HepG2 (cell line): ENCODE results near the gene IGF1.
A peak's percentile ranks its signal among the peaks of the same experiment; 100 is the strongest.

Experiments used
- ATF7 ChIP-seq, 2 experiments: fragments of 450-650 bp in 1 of 2; sonication (generic) in 1 of 2; formaldehyde crosslinking in 1 of 2; IDR thresholded peaks; 2 replicates each; pipeline versions ENCODE4 v1.4.0 to v1.6.1; 2016 to 2020; ENCODE audit warnings: antibody characterized with exemption in 1 of 2, mild to moderate bottlenecking in 1 of 2, missing genetic modification reagents in 1 of 2
- DR1 ChIP-seq: sonication (generic); formaldehyde crosslinking; IDR thresholded peaks from 2 replicates; pipeline ENCODE4 v1.8.0; 2021; ENCODE audit warnings: mild to moderate bottlenecking, missing genetic modification reagents, inconsistent platforms
- ISL2 ChIP-seq: sonication (generic); formaldehyde crosslinking; IDR thresholded peaks from 2 replicates; pipeline ENCODE4 v1.5.0; 2020; ENCODE audit warnings: missing genetic modification reagents
- KDM5B ChIP-seq: sonication (generic); formaldehyde crosslinking; IDR thresholded peaks from 2 replicates; pipeline ENCODE4 v1.4.0; 2020; ENCODE audit warnings: missing genetic modification reagents, mild to moderate bottlenecking, borderline replicate concordance
- RARA ChIP-seq: IDR thresholded peaks from 2 replicates; pipeline ENCODE4 v1.6.1; 2016; ENCODE audit warnings: missing genetic modification reagents, missing compliant biosample characterization
- SETDB1 ChIP-seq: sonication (generic); formaldehyde crosslinking; IDR thresholded peaks from 2 replicates; pipeline ENCODE4 v1.5.1; 2020; ENCODE audit warnings: missing genetic modification reagents, mild to moderate bottlenecking, borderline replicate concordance
- ZMYM3 ChIP-seq: sonication (generic); formaldehyde crosslinking; IDR thresholded peaks from 2 replicates; pipeline ENCODE4 v1.5.1; 2020; ENCODE audit warnings: mild to moderate bottlenecking, missing genetic modification reagents
- ZNF121 ChIP-seq: sonication (generic); formaldehyde crosslinking; IDR thresholded peaks from 2 replicates; pipeline ENCODE4 v1.5.0; 2020; ENCODE audit warnings: mild to moderate bottlenecking, missing genetic modification reagents
- ZNF292 ChIP-seq: sonication (generic); formaldehyde crosslinking; IDR thresholded peaks from 2 replicates; pipeline ENCODE4 v1.8.1; 2022; ENCODE audit warnings: mild to moderate bottlenecking, low read depth, missing genetic modification reagents, borderline replicate concordance
- ZNF572 ChIP-seq: sonication (generic); formaldehyde crosslinking; IDR thresholded peaks from 2 replicates; pipeline ENCODE4 v1.5.1; 2020; ENCODE audit warnings: mild to moderate bottlenecking, missing genetic modification reagents
- TF ChIP-seq, protein P1 (sequence below): sonication (generic); formaldehyde crosslinking; IDR thresholded peaks from 2 replicates; pipeline ENCODE4 v1.5.0; 2020; ENCODE audit warnings: mild to moderate bottlenecking, missing genetic modification reagents, moderate library complexity
- TF ChIP-seq, protein P2 (sequence below): sonication (generic); formaldehyde crosslinking; IDR thresholded peaks from 2 replicates; pipeline ENCODE4 v1.4.0; 2020; ENCODE audit warnings: mild to moderate bottlenecking, missing genetic modification reagents
- TF ChIP-seq, protein P3 (sequence below), 2 experiments: fragments of 450-650 bp in 1 of 2; sonication (generic) in 1 of 2; formaldehyde crosslinking in 1 of 2; IDR thresholded peaks; 2 replicates each; pipeline versions ENCODE4 v1.6.1 to v1.8.0; 2016 to 2022; ENCODE audit warnings: antibody characterized with exemption in 1 of 2, mild to moderate bottlenecking in 1 of 2, missing genetic modification reagents in 1 of 2

DNA sequence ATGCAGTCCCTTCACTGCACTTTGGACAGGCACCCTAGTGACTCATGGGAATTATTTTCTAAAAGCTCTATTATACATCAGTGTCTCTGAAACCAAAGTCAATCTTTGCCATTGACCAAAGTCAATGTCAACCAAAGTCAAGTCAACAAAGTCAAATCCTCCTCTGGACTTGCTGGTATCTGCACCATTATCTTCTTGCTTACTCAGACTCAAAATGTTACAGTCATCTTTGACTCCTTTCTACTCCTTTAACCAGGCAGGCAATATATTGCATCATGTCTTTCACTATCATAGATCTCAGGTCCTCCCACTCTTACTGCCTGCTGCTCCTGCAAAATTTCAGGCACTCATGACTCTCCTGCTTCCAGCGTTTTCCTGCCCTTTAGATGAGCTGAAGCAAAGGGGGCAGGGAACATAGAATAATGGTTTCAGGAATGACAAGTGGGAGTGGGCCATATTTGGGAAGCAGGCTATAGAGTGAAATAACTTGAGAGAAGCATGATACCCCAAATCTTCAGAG, 39.2 kb downstream of the IGF1 start:
- TF ChIP-seq, protein P1, sequence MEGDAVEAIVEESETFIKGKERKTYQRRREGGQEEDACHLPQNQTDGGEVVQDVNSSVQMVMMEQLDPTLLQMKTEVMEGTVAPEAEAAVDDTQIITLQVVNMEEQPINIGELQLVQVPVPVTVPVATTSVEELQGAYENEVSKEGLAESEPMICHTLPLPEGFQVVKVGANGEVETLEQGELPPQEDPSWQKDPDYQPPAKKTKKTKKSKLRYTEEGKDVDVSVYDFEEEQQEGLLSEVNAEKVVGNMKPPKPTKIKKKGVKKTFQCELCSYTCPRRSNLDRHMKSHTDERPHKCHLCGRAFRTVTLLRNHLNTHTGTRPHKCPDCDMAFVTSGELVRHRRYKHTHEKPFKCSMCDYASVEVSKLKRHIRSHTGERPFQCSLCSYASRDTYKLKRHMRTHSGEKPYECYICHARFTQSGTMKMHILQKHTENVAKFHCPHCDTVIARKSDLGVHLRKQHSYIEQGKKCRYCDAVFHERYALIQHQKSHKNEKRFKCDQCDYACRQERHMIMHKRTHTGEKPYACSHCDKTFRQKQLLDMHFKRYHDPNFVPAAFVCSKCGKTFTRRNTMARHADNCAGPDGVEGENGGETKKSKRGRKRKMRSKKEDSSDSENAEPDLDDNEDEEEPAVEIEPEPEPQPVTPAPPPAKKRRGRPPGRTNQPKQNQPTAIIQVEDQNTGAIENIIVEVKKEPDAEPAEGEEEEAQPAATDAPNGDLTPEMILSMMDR (CRISPR knock-in tag), result no peak
- TF ChIP-seq ZNF572 (CRISPR knock-in tag) (no peak), ATF7 (IDR thresholded peaks at IDR 0.05) (peak; percentile 56), ATF7 (CRISPR knock-in tag; IDR thresholded peaks at IDR 0.05) (no peak), ZNF292 (CRISPR knock-in tag) (no peak), KDM5B (no peak), ISL2 (CRISPR knock-in tag) (no peak), ZMYM3 (CRISPR knock-in tag) (no peak), ZNF121 (CRISPR knock-in tag) (no peak), DR1 (CRISPR knock-in tag) (no peak), SETDB1 (CRISPR knock-in tag) (no peak), RARA (CRISPR knock-in tag) (peak; percentile 45; the same call in 1 of the 2 replicates)
- TF ChIP-seq, protein P2, sequence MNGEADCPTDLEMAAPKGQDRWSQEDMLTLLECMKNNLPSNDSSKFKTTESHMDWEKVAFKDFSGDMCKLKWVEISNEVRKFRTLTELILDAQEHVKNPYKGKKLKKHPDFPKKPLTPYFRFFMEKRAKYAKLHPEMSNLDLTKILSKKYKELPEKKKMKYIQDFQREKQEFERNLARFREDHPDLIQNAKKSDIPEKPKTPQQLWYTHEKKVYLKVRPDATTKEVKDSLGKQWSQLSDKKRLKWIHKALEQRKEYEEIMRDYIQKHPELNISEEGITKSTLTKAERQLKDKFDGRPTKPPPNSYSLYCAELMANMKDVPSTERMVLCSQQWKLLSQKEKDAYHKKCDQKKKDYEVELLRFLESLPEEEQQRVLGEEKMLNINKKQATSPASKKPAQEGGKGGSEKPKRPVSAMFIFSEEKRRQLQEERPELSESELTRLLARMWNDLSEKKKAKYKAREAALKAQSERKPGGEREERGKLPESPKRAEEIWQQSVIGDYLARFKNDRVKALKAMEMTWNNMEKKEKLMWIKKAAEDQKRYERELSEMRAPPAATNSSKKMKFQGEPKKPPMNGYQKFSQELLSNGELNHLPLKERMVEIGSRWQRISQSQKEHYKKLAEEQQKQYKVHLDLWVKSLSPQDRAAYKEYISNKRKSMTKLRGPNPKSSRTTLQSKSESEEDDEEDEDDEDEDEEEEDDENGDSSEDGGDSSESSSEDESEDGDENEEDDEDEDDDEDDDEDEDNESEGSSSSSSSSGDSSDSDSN (CRISPR knock-in tag), result no peak
- TF ChIP-seq, protein P3, sequence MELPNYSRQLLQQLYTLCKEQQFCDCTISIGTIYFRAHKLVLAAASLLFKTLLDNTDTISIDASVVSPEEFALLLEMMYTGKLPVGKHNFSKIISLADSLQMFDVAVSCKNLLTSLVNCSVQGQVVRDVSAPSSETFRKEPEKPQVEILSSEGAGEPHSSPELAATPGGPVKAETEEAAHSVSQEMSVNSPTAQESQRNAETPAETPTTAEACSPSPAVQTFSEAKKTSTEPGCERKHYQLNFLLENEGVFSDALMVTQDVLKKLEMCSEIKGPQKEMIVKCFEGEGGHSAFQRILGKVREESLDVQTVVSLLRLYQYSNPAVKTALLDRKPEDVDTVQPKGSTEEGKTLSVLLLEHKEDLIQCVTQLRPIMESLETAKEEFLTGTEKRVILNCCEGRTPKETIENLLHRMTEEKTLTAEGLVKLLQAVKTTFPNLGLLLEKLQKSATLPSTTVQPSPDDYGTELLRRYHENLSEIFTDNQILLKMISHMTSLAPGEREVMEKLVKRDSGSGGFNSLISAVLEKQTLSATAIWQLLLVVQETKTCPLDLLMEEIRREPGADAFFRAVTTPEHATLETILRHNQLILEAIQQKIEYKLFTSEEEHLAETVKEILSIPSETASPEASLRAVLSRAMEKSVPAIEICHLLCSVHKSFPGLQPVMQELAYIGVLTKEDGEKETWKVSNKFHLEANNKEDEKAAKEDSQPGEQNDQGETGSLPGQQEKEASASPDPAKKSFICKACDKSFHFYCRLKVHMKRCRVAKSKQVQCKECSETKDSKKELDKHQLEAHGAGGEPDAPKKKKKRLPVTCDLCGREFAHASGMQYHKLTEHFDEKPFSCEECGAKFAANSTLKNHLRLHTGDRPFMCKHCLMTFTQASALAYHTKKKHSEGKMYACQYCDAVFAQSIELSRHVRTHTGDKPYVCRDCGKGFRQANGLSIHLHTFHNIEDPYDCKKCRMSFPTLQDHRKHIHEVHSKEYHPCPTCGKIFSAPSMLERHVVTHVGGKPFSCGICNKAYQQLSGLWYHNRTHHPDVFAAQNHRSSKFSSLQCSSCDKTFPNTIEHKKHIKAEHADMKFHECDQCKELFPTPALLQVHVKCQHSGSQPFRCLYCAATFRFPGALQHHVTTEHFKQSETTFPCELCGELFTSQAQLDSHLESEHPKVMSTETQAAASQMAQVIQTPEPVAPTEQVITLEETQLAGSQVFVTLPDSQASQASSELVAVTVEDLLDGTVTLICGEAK (IDR thresholded peaks at IDR 0.05), result no peak
- TF ChIP-seq, protein P3 (CRISPR knock-in tag; IDR thresholded peaks at IDR 0.05), result no peak
